ENCODE data around the gene CLPTM1L.
A peak's percentile ranks its signal among the peaks of the same experiment; 100 is the strongest.

- TF ChIP-seq CTCF (IDR thresholded peaks at IDR 0.05) (peak; percentile 95), ZFX (IDR thresholded peaks at IDR 0.05; ENCODE audit: borderline replicate concordance) (no peak)
Observed at GRCh38 chr5:1380011-1380817, 35.3 kb upstream of the CLPTM1L start.
